Hypothalamus (tissue), 51 donors: ENCODE measurements around the gene MREG.

Source experiments
- DNase-seq, 51 donors: peaks; one replicate each; lab custom pipeline; 2025; lab: John Stamatoyannopoulos, UW

The MREG gene, protein sequence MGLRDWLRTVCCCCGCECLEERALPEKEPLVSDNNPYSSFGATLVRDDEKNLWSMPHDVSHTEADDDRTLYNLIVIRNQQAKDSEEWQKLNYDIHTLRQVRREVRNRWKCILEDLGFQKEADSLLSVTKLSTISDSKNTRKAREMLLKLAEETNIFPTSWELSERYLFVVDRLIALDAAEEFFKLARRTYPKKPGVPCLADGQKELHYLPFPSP

DNA sequence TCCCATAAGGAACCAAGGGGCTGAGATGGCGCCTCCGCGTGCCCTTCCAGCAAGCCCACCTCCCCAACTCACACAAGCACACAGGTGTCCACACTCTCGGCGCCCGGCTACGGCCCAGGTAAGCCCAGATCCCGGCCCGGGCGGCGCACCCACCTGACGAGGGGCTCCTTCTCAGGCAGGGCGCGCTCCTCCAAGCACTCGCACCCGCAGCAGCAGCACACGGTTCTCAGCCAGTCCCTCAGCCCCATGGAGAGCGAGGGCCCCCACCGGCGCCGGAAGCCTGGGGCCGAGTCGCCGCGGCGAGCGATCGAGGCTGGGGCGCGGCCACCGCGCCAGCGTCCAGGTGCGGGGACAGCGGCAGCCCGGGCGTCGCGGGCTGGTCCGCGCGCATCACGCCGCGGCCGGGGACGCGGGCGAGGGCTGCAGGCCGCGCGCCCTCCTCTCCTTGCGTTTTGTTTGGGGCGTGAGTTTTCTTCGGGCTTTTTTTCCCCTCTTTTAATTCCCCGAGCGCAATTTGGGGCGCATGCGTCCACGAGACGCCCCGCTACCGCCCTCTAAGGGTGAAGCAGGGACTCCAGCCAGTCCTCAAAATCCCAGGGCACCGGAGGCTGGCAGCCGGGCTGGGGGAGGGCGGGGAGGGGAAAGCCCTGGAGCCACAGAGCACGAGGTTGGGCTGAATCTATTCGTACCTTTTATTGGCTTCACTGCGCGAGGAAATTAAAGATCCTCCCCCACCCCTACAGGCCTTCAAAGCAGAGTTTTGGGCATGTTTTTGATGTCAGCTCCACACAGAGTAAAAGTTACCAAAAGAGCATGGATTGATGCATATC is at the start of gene MREG:
MREG (minus strand) TSS at position 472 of the 830 bp plus-strand sequence; CDS start at position 248, 224 bp downstream.
- peak in 49 of 51 donors; percentile 9 to 80 (median 54) for DNase-seq

DNA sequence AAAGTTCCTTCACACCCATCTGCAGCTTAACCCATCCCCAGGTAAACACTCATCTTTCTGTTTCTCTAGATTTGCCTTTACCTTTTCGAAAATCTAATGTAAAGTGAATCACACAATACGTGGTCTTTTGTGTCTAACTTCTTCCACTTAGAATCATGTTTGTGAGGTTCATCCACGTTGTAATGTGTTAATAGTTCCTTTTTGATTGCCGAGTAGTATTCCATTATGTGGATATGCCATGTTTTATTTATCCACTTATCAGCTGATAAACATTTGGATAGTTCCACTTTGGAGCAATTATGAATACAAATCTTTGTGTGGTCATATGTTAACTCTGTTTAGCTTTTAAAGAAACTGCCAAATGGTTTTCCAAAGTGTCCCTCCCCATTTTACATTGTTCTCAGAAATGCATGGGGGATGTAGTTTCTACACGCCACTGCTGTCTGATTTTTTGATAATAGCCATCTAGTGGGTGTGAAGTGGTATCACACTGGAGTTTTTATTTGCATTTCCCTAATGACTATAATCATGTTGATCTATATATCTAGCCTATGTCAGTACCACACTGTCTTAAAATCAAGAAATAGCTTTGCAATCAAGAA is 46.0 kb upstream of the MREG start:
- DNase-seq = no peak

DNA sequence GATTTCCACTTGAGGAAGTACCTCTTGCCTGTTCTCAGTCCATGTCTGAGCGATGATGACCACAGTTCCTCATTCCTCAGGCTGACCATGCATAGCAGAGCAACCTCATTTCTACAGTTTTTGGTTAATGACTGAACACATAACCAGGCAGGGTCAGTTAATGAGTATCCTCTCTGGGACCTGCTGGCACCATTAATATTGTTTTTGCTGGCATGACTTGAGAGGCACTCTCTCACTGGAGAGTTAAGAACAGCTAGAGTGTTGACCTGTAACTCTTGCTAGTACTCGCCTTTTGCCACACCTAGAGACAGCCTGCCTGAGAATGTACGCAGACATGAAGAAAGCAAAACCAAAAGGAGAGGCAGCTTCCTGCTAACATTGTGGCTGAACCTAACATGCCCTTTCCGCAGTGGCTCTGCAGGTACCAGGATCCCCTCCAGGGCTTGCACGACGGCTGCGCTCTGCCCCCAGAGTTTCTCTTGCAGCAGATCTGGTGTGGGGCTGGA is 44.4 kb upstream of the MREG start:
- DNase-seq = peak in 1 of 51 donors; percentile 28

DNA sequence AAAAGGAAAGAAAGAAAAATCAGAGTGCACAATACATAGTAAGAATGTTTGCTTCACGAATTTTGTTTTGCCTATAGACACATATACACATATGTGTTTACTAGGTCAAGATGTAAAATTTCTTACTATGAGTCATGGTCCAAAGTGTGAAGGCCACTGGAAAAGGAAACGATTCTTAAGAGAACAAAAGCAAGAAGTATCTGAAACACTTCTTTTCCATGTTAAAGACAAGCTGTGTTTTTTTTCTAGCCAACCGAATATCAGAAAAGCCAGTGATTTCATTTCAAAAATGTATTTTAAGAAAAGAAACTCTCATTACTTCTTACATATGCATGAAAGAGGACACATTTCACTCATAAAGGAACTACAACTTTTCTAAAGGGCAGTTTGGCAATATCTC is 43.4 kb upstream of the MREG start:
- DNase-seq = no peak

DNA sequence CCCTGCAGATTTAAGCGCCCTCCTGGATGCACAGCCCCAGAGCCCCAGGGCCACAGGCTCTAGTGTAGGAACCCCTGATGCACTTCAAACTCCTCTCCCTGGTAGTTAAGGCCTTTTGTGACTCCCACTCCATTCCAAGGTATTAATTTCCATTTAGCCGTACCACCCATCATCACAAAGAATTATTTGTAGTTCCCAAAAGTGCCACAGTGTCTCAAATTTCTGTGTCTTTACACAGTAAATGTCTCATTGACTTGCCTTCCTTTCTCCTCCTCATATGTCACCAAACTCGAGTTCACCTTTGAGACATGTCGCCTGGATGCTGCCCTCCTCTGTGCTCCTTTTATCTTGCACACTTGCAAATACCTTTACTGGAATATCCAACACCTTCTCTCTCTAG is 42.3 kb upstream of the MREG start:
- no peak for DNase-seq

DNA sequence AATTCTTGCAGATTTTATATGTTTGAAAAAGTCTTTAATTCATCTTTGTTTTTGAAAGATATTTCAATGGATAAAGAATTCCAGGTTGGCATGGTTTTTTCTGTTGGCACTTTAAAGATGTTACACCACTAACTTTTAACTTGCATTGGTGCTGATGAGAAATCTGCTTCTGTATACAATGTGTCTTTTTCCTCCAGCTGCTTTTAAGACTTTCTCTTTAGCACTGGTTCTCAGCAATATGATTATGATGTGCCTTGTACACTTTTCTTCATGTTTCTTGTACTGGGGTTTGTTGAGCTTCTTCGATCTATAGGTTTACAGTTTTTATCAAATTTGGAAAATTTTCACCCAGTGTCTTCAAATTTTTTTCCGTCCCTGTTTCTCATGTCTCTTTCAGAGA is 39.1 kb upstream of the MREG start:
- no peak for DNase-seq

DNA sequence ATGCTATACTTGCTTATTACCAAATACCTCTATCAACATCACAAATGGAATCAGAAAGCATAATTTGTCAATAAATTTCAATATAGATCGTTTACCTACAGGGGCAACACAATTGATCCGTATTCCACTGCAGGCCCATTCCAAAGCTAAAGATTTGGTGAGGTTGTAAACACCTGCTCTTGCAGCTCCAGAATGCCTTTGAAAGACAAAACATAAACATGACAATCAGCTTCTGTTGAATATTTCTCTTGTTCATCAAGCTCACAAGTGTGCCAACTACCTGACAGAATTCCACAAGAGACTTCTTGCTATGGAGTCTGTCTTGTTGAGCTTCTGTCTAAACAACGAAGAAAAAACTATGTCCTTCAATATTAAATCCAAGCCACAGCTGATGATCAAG is 38.0 kb upstream of the MREG start:
- DNase-seq = no peak

DNA sequence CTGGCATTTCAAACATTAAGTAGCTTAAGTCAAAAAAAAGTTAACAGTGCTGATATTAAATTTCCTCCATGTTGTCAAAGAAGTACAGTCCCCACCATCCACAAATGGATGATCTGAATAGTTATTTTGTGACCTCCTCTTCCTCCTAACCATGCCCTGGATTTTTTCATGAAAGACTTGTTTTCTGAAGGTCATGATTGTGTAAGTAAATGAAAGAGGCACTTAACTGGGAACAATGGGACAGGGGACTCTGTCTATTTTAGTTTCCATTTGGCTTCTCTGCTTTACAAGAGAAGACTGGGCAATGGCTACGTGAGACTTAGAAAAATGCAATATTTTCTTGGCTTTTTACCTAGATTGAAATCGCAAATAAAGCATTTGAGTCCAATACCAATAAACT is 36.1 kb upstream of the MREG start:
- no peak for DNase-seq

DNA sequence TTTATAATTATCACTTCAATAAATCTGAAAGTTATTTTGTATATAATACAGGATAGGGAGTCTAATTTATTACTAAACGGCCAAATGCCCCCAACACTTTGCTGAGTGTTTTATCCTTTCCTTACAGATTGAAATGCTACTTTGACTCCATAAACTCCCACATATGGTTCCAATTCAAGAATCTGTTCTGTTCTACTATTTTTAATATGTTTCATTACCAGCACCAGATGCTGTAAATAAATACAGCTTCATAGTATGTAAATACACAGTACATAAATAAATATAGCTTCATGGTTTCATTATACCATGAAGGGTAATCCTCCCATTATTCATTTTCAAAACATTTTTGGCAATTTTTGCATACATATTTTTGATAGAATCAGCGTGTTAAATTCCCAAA is 34.0 kb upstream of the MREG start:
- DNase-seq = no peak

DNA sequence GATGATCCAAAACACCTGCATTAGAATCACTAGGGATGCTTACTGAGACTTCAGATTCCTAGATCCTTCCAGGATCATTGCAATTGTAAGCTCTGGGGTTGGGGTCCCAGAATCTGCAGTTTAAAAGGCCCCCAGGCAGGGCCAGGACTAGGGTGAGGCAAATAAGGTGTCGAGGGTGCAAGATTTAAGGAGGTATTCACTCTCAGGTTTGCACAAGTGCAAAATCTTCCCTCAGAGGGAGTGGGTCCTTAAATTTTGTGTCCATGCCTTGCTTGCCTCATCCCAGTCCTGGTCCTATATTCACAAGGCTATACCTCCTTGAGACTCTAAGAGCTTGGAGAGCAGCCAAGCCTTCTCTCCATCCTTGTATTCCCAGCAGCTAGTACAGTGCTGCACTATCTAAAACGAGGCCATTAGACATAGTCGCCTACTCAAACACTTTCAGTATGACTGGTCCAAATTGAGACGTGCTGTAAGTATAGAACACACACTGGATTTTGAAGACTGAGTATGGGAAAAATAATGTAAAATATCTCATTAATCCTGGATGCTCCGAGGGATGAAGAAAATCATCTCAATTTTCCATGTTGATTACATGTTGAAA is 31.6 kb upstream of the MREG start:
- no peak for DNase-seq

DNA sequence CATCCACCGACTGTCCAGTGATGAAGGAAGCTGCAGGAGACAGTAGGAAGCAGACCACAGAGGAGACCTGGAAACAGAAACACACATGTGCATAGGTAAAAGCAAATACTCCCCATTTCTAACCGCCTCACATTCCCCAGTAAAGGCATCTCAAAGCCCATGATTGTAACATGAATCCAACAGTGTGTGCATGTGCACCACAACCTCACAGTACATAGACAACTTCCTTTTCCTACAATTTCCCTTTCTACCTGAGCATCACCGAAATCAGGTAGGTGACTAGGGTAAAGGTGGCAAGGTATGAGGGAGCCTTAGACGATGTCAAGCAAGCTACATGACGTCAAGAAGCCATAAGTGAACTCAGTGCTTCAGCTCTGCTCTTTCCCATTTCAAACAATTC is 30.6 kb upstream of the MREG start:
- no peak for DNase-seq

DNA sequence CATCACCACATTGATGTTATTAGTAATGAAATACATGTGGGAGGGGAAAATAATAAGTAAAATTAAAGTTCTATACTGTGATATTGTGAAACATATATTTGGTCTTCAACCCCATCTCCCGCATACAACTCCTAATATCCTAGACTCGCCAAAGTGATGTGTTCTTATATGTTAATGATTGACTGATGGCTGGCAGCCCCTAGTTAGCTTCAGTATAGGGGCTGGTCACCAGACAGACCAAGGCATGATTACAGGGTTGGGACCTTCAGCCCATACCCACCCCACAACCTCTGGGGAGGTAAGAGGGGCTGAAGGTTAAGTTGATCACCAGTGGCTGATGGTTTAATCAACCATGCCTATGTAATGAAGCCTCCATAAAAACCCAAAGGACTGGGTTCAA is 28.1 kb upstream of the MREG start:
- no peak for DNase-seq

DNA sequence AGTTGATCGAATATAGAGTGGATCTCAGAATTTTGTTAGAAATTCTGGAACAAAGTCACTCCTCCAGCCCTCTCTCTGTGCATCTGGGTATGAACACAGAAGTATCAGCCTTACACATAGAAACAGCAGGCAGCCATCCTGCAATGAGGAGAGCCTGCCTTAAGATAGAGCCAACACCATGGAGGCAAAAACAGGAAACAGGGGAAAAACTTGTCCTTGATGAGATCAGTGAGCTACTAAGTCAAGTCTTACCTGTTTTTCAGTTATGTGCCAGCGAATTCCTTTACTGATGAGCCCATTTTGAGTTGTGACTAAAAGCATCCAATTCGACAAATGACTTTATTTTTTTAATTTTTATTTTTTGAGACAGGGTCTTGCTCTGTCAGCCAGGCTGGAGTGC is 26.6 kb upstream of the MREG start:
- no peak for DNase-seq

DNA sequence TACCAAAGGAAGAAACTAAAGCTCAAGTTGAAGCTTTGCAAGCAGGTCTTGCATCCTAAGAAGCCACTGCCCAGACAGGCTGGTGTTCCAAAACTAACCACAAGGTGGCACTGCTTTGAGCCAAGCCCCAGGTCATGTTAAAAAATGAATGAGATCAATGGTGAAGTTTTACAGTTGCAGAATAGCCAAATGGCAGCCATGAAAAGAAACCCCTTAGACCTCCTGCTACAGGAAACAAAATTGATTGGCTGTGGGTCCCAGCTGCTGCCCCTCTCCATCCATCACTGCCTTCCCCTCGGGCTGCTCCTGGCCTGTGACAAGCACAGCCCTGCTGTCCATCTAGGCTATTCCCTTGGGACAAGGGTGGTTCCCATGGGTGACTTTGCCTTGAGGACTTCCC is 20.7 kb upstream of the MREG start:
- peak in 43 of 51 donors; percentile 2 to 78 (median 34) for DNase-seq

DNA sequence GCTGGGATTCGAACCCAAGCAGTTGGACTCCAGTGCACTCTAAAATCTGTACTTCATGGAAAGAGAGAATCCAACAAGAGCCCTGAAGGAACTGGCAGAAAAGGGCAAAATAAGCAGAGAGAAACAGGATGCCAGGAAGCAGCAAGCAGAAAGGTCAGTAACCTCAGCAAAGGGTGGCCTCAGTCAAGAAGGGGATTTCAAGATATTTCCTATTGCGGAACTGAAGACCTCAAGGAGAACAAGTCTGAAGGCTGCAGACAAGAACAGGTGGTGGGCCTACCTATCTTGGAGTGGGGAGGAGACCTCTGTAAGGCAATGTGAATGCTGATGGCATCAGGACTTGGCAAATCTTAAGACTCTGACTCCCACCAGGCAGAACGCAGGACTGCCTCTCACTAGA is 20.1 kb upstream of the MREG start:
- DNase-seq = no peak

DNA sequence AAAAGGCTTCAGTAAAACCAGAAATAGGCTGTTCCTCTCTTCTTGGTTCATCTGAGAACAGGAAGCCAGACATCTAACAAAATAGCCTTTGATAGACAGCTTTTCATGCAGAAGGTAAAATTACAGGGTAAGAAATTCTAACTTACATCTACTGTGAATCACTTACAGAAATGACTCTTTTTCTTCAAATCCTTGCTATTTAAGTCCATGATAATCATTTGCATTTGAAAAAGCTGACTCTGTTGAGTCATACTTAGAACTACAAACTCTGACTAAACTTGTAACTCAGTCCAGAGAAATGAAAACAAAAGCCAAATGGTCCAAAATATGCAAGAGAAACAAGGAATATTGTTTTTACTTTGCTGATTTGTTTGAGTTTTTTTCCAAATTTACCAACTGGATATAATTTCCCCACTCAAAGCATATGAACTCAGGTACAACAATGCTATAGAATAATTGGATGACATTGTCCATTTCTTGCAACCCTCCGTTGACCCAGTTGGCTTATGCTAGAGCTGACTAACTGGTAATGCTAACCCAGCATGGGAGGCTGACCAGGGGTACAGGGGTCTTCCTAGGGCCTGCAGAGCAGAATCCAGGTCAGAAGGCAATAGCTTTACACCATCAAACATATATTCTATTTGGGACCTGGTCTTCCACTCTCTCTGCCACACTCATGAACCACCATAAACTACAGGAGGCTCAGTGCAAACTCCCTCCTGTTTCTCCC is 18.8 kb upstream of the MREG start:
- DNase-seq = no peak

DNA sequence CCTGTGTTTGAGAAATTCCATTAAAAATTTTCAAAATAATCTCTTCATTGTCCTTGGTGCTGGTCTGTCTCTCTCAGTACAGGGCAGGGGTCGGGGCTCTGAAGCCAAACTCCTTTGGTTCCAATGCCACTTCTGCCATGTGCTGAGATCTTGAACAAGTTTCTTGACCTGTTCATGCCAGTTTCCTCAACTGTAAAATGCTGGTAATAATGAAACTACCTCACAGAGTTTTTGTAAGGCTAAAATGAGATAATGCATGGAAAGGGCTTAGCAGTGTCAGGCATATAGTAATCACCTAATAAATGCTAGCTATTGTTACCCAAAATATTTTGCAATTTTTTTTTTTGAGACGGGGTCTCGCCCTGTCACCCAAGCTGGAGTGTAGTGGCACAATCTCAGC is 16.9 kb upstream of the MREG start:
- no peak for DNase-seq

DNA sequence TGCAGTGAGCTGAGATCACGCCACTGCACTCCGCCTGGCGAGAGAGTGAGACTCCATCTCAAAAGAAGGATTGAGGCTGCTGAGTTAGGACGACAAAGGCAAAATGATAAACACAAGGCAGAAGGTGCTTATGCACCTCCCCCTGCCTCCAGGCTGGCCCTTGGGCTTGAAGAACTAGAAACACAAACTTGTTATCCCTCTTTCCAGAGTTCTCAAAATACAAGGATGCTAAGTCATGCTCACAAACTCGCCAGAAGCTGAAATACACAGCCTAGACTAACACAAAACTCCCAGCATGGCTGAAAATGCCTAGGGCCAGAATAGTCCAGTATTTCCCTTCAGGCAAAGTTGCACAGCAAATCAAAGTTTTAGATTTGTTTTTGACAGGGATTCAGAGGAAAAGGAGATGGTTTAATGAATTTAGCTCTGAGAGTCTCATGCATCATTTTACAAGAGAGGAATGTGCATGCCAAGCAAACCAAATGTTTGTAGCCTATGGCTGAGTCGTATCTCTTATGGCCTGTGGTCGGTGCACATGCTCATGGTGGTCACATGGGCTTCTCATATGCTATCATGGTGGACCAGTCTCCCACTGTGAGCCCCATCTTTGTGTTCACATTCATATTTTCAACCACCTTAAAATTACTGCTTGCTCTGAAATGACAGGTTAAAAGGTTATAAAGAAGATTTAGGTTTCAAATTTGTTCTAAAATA is 16.2 kb upstream of the MREG start:
- DNase-seq = no peak

DNA sequence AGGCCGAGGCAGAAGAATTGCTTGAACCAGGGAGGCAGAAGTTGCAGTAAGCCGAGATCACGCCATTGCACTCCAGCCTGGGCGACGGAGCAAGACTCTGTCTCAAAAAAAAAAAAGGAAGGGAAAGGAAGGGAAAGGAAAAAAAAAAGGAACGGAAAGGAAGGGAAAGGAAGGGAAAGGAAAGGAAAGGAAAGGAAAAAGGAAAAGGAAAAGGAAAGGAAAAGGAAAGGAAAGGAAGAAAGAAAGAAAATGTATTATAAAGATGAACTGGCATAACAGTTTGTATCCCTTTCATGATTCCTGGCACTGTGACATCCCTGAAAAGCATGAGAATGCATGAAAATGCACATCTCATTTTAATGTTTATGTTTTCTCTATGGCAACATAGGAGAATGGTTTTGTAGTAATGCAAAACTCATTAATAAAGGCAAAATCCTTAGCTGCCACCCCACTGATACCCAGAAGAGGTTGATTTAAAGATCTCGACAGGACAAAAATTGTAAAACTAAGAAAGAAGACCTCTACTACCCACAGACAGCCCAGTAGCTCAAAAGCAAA is 11.5 kb upstream of the MREG start:
- no peak for DNase-seq
